GM23338 (cell line): Measurements from ENCODE around the gene GRID1.

Source experiments
- CREB1 ChIP-seq: fragments of 250-450 bp; sonication (Bioruptor Pico); IDR thresholded peaks from 2 replicates; pipeline ENCODE4 v1.5.0; 2020; ENCODE audit warnings: low read depth, mild to moderate bottlenecking, moderate library complexity
- EZH2 ChIP-seq: fragments of 200-600 bp; sonication (generic); IDR thresholded peaks from one replicate; pipeline ENCODE4 v1.8.0; 2017; ENCODE audit warnings: antibody characterized with exemption, mild to moderate bottlenecking, low read depth; ENCODE audit not compliant: unreplicated experiment
- EZH2phosphoT487 ChIP-seq: fragments of 200-600 bp; sonication (generic); IDR thresholded peaks from one replicate; pipeline ENCODE4 v1.8.1; 2018; ENCODE audit warnings: antibody characterized with exemption; ENCODE audit not compliant: unreplicated experiment
- JUNB ChIP-seq: IDR thresholded peaks from one replicate; pipeline ENCODE4 v1.6.1; 2016; ENCODE audit warnings: antibody characterized with exemption; ENCODE audit not compliant: unreplicated experiment
- POLR2AphosphoS5 ChIP-seq: IDR thresholded peaks from 2 replicates; pipeline ENCODE4 v1.6.1; 2016; ENCODE audit warnings: antibody characterized with exemption, low read depth
- STAT1 ChIP-seq: IDR thresholded peaks from one replicate; pipeline ENCODE4 v1.6.1; 2016; ENCODE audit warnings: antibody characterized with exemption; ENCODE audit not compliant: unreplicated experiment
- ZNF114 ChIP-seq: fragments of 250-450 bp; sonication (Bioruptor Pico); IDR thresholded peaks from 2 replicates; pipeline ENCODE4 v1.5.0; 2020; ENCODE audit warnings: mild to moderate bottlenecking, moderate library complexity
- ZNF331 ChIP-seq: fragments of 250-450 bp; sonication (Bioruptor Pico); IDR thresholded peaks from 2 replicates; pipeline ENCODE4 v1.5.0; 2020; ENCODE audit warnings: low read depth, mild to moderate bottlenecking, moderate library complexity
- TF ChIP-seq, protein P1 (sequence below), 2 experiments: fragments of 200-600 bp in 1 of 2; sonication (generic) in 1 of 2; conservative IDR thresholded peaks; 2 replicates each; pipeline versions ENCODE4 v1.5.1 to v1.6.1; 2016 to 2017; ENCODE audit warnings: antibody characterized with exemption in 2 of 2, low read depth in 2 of 2, mild to moderate bottlenecking in 2 of 2, moderate library complexity in 1 of 2
- TF ChIP-seq, protein P2 (sequence below): IDR thresholded peaks from 2 replicates; pipeline ENCODE4 v1.6.1; 2016; ENCODE audit warnings: antibody characterized with exemption
- TF ChIP-seq, protein P3 (sequence below): fragments of 250-450 bp; sonication (Bioruptor Pico); IDR thresholded peaks from 2 replicates; pipeline ENCODE4 v1.5.0; 2020; ENCODE audit warnings: mild to moderate bottlenecking, moderate library complexity
- TF ChIP-seq, protein P4 (sequence below): IDR thresholded peaks from one replicate; pipeline ENCODE4 v1.6.1; 2018; ENCODE audit warnings: antibody characterized with exemption; ENCODE audit not compliant: unreplicated experiment

DNA sequence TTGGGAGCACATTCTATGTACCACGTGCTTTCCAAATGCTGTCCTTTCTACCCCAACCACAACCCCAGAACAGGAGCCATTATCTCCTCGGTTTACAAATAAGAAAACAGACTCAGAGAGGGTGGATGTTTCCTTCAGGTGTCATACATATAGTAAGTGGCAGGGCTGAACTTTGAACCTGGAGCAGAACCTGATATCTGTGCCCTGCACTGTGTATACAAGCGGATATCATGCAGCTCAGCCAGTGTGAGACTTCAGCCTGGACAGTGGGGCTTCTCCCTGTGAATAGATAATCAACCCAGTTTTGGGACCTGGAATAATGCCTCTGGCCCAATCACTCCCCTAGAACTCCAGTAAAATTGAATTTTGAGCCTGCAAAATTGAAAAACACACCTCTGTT lies 341.1 kb downstream of the GRID1 start:
- TF ChIP-seq, protein P1, sequence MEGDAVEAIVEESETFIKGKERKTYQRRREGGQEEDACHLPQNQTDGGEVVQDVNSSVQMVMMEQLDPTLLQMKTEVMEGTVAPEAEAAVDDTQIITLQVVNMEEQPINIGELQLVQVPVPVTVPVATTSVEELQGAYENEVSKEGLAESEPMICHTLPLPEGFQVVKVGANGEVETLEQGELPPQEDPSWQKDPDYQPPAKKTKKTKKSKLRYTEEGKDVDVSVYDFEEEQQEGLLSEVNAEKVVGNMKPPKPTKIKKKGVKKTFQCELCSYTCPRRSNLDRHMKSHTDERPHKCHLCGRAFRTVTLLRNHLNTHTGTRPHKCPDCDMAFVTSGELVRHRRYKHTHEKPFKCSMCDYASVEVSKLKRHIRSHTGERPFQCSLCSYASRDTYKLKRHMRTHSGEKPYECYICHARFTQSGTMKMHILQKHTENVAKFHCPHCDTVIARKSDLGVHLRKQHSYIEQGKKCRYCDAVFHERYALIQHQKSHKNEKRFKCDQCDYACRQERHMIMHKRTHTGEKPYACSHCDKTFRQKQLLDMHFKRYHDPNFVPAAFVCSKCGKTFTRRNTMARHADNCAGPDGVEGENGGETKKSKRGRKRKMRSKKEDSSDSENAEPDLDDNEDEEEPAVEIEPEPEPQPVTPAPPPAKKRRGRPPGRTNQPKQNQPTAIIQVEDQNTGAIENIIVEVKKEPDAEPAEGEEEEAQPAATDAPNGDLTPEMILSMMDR (conservative IDR thresholded peaks at IDR 0.05; ENCODE audit: low read depth in 2 of 2), result no peak
- TF ChIP-seq JUNB (no peak), EZH2 (no peak), POLR2AphosphoS5 (no peak), CREB1 (CRISPR knock-in tag) (no peak), EZH2phosphoT487 (no peak), ZNF114 (CRISPR knock-in tag) (no peak), ZNF331 (CRISPR knock-in tag) (no peak), STAT1 (no peak)
- TF ChIP-seq, protein P2, sequence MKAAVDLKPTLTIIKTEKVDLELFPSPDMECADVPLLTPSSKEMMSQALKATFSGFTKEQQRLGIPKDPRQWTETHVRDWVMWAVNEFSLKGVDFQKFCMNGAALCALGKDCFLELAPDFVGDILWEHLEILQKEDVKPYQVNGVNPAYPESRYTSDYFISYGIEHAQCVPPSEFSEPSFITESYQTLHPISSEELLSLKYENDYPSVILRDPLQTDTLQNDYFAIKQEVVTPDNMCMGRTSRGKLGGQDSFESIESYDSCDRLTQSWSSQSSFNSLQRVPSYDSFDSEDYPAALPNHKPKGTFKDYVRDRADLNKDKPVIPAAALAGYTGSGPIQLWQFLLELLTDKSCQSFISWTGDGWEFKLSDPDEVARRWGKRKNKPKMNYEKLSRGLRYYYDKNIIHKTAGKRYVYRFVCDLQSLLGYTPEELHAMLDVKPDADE, result no peak
- TF ChIP-seq, protein P3, sequence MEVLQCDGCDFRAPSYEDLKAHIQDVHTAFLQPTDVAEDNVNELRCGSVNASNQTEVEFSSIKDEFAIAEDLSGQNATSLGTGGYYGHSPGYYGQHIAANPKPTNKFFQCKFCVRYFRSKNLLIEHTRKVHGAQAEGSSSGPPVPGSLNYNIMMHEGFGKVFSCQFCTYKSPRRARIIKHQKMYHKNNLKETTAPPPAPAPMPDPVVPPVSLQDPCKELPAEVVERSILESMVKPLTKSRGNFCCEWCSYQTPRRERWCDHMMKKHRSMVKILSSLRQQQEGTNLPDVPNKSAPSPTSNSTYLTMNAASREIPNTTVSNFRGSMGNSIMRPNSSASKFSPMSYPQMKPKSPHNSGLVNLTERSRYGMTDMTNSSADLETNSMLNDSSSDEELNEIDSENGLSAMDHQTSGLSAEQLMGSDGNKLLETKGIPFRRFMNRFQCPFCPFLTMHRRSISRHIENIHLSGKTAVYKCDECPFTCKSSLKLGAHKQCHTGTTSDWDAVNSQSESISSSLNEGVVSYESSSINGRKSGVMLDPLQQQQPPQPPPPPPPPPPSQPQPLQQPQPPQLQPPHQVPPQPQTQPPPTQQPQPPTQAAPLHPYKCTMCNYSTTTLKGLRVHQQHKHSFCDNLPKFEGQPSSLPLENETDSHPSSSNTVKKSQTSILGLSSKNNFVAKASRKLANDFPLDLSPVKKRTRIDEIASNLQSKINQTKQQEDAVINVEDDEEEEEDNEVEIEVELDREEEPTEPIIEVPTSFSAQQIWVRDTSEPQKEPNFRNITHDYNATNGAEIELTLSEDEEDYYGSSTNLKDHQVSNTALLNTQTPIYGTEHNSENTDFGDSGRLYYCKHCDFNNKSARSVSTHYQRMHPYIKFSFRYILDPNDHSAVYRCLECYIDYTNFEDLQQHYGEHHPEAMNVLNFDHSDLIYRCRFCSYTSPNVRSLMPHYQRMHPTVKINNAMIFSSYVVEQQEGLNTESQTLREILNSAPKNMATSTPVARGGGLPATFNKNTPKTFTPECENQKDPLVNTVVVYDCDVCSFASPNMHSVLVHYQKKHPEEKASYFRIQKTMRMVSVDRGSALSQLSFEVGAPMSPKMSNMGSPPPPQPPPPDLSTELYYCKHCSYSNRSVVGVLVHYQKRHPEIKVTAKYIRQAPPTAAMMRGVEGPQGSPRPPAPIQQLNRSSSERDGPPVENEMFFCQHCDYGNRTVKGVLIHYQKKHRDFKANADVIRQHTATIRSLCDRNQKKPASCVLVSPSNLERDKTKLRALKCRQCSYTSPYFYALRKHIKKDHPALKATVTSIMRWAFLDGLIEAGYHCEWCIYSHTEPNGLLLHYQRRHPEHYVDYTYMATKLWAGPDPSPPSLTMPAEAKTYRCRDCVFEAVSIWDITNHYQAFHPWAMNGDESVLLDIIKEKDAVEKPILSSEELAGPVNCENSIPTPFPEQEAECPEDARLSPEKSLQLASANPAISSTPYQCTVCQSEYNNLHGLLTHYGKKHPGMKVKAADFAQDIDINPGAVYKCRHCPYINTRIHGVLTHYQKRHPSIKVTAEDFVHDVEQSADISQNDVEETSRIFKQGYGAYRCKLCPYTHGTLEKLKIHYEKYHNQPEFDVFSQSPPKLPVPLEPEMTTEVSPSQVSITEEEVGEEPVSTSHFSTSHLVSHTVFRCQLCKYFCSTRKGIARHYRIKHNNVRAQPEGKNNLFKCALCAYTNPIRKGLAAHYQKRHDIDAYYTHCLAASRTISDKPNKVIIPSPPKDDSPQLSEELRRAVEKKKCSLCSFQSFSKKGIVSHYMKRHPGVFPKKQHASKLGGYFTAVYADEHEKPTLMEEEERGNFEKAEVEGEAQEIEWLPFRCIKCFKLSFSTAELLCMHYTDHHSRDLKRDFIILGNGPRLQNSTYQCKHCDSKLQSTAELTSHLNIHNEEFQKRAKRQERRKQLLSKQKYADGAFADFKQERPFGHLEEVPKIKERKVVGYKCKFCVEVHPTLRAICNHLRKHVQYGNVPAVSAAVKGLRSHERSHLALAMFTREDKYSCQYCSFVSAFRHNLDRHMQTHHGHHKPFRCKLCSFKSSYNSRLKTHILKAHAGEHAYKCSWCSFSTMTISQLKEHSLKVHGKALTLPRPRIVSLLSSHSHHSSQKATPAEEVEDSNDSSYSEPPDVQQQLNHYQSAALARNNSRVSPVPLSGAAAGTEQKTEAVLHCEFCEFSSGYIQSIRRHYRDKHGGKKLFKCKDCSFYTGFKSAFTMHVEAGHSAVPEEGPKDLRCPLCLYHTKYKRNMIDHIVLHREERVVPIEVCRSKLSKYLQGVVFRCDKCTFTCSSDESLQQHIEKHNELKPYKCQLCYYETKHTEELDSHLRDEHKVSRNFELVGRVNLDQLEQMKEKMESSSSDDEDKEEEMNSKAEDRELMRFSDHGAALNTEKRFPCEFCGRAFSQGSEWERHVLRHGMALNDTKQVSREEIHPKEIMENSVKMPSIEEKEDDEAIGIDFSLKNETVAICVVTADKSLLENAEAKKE (CRISPR knock-in tag), result no peak
- TF ChIP-seq, protein P4, sequence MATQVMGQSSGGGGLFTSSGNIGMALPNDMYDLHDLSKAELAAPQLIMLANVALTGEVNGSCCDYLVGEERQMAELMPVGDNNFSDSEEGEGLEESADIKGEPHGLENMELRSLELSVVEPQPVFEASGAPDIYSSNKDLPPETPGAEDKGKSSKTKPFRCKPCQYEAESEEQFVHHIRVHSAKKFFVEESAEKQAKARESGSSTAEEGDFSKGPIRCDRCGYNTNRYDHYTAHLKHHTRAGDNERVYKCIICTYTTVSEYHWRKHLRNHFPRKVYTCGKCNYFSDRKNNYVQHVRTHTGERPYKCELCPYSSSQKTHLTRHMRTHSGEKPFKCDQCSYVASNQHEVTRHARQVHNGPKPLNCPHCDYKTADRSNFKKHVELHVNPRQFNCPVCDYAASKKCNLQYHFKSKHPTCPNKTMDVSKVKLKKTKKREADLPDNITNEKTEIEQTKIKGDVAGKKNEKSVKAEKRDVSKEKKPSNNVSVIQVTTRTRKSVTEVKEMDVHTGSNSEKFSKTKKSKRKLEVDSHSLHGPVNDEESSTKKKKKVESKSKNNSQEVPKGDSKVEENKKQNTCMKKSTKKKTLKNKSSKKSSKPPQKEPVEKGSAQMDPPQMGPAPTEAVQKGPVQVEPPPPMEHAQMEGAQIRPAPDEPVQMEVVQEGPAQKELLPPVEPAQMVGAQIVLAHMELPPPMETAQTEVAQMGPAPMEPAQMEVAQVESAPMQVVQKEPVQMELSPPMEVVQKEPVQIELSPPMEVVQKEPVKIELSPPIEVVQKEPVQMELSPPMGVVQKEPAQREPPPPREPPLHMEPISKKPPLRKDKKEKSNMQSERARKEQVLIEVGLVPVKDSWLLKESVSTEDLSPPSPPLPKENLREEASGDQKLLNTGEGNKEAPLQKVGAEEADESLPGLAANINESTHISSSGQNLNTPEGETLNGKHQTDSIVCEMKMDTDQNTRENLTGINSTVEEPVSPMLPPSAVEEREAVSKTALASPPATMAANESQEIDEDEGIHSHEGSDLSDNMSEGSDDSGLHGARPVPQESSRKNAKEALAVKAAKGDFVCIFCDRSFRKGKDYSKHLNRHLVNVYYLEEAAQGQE, result no peak
